Measurements from ENCODE around the gene DDX23. TPM values are rescaled to one million over a fixed set of nuclear protein-coding genes. Genes with fewer than 3 reads are reported as not detected.

The DDX23 gene
- polyA plus RNA-seq, 2 of the 4 experiments (the other 2 are of a cell fraction) = 116 to 132 TPM

- WGBS (ENCODE audit: missing lambda C conversion rate) = 77% methylated on average over 4 of the region's 5 CpGs
- no peak for DNase-seq (ENCODE audit: low read depth in 1 of 2, low spot score in 1 of 2)
- H3K4me1 ChIP-seq = peaks cover 6% of the 10 kb centered on the region; the same call in 1 of the 3 replicates
- H3K4me3 ChIP-seq = no peak overlapping the region
- no peak for FAIRE-seq
- TF ChIP-seq HOXA7 (CRISPR knock-in tag; IDR thresholded peaks at IDR 0.05) = no peak
- TF ChIP-seq HOXB5 (CRISPR knock-in tag; IDR thresholded peaks at IDR 0.05) = no peak
- TF ChIP-seq CEBPB (IDR thresholded peaks at IDR 0.05) = no peak
- TF ChIP-seq CHD4 (IDR thresholded peaks at IDR 0.05; ENCODE audit: borderline replicate concordance) = no peak
- no peak for TF ChIP-seq FOSB (CRISPR knock-in tag; IDR thresholded peaks at IDR 0.05)
- H3K4me2 ChIP-seq = no peak overlapping the region
- no peak for ATAC-seq
- no peaks in the 10 kb centered on the region for H3K9me3 ChIP-seq
- H3K27ac ChIP-seq = no peak overlapping the region
- ChIA-PET CTCF (interaction anchor here (1.1 to 18.2 kb wide), 4 partner anchors 7 to 68 kb away, joined by 5 to 230 read pairs (median 9); partner anchors contain the start of gene CACNB3), POLR2A (no interaction called here)
These were observed 29.8 kb downstream of the DDX23 start for GRCh38 chr12:48822139-48822538.

- no peak overlapping the region for H3K27ac ChIP-seq
- CTCF ChIA-PET = interaction anchor here (0.5 to 11.7 kb wide), 5 partner anchors 11 to 177 kb away, joined by 3 to 230 read pairs (median 4); partner anchors contain the start of genes DDX23 and WNT1
- H3K4me3 ChIP-seq = no peak overlapping the region
- POLR2A ChIA-PET = no interaction called here
- H3K4me1 ChIP-seq = peaks cover 17% of the 10 kb centered on the region
- no peaks in the 10 kb centered on the region for H3K9me3 ChIP-seq
- H3K4me2 ChIP-seq = no peak overlapping the region
- no peak for FAIRE-seq
- 84% methylated on average over 5 of the region's 5 CpGs for WGBS (ENCODE audit: missing lambda C conversion rate)
- DNase-seq (ENCODE audit: low read depth in 1 of 2, low spot score in 1 of 2) = no peak
- TF ChIP-seq CHD2 (IDR thresholded peaks at IDR 0.05; ENCODE audit: low read length, partially characterized antibody) (no peak), HMGXB4 (CRISPR knock-in tag; IDR thresholded peaks at IDR 0.05; ENCODE audit: borderline replicate concordance) (no peak), MYC (IDR thresholded peaks at IDR 0.05; ENCODE audit: borderline replicate concordance, low read length) (no peak), FOXS1 (CRISPR knock-in tag; IDR thresholded peaks at IDR 0.05) (no peak), TP53 (CRISPR knock-in tag; IDR thresholded peaks at IDR 0.05) (no peak), FOSL2 (IDR thresholded peaks at IDR 0.05) (no peak), FOSL2 (CRISPR knock-in tag; IDR thresholded peaks at IDR 0.05) (no peak), E2F6 (IDR thresholded peaks at IDR 0.05; ENCODE audit: borderline replicate concordance, low read depth) (no peak), CBX2 (IDR thresholded peaks at IDR 0.05; ENCODE audit: borderline replicate concordance, low read depth) (no peak), NFE2L2 (conservative IDR thresholded peaks at IDR 0.05; ENCODE audit: low read length) (no peak), EHMT2 (IDR thresholded peaks at IDR 0.05; ENCODE audit: low read depth) (no peak), CTCF (IDR thresholded peaks at IDR 0.05) (no peak)
- no peak for ATAC-seq
These were observed 31.8 kb downstream of the DDX23 start for GRCh38 chr12:48819986-48820725.
